Body of pancreas (tissue), 4 donors: Measurements from ENCODE around the gene ST6GALNAC3.

Experiments
- POLR2A ChIP-seq, 3 donors: fragments of 450-650 bp; IDR thresholded peaks; one replicate each; pipeline ENCODE4 v1.6.1; 2016; ENCODE audit warnings: antibody characterized with exemption in 3 of 3, mild to moderate bottlenecking in 2 of 3
- TF ChIP-seq, protein P1 (sequence below), 7 experiments: fragments of 450-650 bp in 4 of 7; fragments of 200-600 bp in 3 of 7; sonication (generic) in 3 of 7; IDR thresholded peaks; one replicate each; pipeline ENCODE4 v1.5.1; 2016 to 2019; ENCODE audit warnings: antibody characterized with exemption in 7 of 7

DNA sequence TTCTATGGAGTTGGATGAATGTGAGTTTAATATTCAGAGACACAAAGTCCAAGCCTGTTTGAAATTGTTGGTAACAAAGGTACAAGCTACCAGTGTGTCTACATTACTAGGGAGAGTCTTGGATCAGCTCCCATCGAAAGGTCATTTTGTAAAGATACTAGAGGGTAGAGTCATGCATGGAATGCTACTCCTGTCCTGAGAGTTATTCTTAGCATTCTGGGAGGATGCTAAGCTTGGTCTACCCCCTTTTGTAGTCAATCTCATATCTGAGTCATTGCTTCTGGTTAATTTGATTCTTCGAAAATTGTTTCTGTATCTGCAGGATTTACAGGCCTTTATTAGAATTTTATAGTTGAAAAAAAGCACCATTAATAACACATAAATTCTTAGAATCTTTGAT, 240.2 kb downstream of the ST6GALNAC3 start:
- TF ChIP-seq, protein P1, sequence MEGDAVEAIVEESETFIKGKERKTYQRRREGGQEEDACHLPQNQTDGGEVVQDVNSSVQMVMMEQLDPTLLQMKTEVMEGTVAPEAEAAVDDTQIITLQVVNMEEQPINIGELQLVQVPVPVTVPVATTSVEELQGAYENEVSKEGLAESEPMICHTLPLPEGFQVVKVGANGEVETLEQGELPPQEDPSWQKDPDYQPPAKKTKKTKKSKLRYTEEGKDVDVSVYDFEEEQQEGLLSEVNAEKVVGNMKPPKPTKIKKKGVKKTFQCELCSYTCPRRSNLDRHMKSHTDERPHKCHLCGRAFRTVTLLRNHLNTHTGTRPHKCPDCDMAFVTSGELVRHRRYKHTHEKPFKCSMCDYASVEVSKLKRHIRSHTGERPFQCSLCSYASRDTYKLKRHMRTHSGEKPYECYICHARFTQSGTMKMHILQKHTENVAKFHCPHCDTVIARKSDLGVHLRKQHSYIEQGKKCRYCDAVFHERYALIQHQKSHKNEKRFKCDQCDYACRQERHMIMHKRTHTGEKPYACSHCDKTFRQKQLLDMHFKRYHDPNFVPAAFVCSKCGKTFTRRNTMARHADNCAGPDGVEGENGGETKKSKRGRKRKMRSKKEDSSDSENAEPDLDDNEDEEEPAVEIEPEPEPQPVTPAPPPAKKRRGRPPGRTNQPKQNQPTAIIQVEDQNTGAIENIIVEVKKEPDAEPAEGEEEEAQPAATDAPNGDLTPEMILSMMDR (IDR thresholded peaks at IDR 0.05), result no peak
- no peak for TF ChIP-seq POLR2A (IDR thresholded peaks at IDR 0.05)
